Stimulated activated CD8-positive, alpha-beta memory T cell treated with anti-CD3 and anti-CD28 coated beads, Interleukin-15, amount 100 ng/mL, for 1 hour (primary cell): ENCODE results near the gene FRMD6.

Experiments used
- DNase-seq: peaks from one replicate; pipeline ENCODE4 v3.0.0-alpha.2; 2020; ENCODE audit warnings: low read depth

The FRMD6 gene

GRCh38 chr14:51780006-51780692, 128.4 kb downstream of the FRMD6 start:
- DNase-seq: peak; percentile 59
